ENCODE results near the gene CNTN4.

The CNTN4 gene

DNA sequence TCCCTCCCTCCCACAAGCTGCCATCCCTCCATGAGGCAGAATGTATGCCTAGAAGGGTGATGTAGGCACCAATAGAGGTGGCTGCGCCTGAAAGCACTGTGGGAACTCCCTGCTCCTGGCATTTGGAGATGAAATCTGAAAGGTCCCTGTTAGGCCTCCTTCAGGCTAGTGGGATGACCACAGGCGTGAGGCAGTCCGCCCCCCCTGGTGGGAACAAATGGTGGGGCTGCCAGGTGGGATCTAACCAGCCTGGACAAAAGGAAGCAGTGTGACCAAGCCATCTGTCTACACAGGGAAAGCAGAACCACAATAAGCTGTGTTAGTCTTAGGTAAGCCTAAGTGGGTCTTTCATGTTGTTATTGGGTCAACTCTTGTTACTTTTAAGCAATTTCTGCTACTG is 986.2 kb downstream of the CNTN4 start:
- DNase-seq (ENCODE audit: low read depth in 3 of 3, low spot score in 1 of 3), result no peak

DNA sequence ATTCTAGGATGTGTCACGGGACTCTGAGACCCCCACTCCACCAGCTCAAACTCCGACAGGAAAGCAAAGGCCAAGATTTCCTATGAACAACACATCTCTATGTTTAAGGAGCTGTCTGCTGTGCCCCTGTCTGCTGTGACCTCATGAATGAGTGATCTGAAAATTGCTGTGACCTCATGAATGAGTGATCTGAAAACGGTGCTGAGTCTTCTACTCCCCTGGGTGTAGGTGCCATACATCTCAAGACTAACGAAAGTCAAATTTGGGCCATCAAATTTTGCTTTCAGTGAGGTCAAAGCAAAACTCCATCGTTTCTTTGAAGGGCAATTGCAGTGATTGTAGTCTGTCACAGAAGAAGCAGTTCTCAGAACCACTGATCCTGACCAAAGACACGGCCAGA is 987.1 kb downstream of the CNTN4 start:
- no peak for DNase-seq (ENCODE audit: low read depth in 3 of 3, low spot score in 1 of 3)

DNA sequence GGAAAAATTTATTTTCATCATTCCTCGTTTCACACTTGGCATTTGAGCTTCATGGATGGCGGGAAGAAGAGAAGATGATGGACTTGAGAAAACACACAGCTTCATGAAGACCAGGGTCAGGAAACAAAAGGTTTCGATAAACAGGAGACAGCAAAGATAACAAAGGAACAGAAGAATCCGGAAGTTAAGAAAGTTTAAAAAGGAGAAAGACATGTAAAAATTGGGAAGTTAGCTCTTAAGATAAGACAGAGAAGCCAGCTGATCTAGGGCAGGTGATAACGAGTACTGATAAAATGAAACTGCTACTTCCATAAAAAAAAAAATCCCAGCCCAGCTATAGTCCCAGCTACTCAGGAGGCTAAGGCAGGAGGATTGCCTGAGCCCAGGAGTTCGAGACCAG is 987.6 kb downstream of the CNTN4 start:
- no peak for DNase-seq (ENCODE audit: low read depth in 3 of 3, low spot score in 1 of 3)

DNA sequence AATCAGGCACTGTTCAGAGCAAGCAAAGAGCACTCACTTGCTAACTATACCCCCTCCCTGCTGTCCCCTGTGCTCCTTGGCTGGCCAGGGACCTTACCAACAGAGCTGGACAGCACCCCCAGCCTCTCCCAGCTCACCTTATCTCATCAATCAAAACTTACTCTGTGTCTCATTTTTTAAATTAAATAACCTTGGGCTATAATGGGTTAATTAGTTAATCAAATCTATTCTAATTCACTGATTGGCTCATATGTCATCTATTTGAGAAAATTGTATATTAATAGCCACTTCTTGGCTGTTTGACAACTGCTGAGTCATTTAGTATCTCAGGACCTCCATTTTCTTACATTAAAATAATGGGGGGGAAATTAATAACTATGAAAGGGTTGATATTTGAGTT is 988.6 kb downstream of the CNTN4 start:
- DNase-seq (ENCODE audit: low read depth in 3 of 3, low spot score in 1 of 3), result no peak

DNA sequence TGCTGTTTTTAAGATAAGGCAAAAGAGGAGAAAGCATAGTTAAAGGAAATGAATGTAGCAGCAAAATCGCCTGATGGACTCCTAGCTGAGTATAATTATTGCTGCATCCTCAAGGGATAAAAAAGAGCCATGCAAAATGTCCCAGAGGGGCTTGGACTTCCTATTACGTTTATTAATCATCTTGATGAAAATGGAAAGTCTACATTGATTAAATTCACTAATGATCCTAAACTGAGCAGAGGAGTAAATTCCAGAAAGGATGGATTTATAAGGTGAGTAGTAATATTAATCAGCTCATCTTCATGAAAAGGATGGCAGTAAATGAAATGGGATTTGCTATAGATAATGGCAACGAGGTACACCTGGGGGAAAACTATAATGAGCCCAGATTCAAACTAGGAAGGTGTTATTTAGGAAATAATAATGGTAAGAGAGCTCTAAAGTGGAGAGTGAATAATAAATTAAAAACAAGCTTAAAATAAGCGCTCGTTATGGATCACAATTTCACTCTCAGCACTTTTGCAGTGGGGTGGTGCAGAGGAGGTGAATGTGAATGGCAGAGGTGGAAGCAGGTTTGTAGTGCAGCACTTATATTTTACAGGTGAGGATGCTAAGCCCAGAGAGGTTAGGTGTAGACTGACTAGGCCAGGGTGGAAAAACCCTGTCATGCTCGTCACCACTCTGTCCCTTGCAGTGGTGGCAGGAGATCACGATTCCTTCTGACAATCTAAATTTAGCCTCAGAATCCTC is 989.2 kb downstream of the CNTN4 start:
- DNase-seq (ENCODE audit: low read depth in 3 of 3, low spot score in 1 of 3), result no peak

DNA sequence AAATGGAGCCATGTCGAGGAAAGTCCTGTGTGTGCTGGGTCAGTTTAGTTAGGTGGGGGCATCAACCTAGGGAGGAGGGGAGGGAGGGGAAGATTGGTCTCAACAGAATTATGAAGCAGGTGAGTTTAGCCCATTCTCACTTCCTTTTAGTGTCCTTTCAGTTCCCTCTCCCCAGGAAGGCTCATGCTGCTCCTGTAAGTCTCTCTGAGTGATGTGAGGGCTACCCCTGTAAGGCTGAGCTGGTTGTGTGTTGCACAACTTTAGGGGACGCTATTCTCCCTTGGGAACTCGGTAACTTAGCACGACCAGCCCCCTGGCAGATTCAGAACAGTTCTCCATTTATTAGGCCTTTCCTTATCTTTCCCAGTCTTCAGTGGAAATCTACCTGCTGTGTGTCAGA is 990.4 kb downstream of the CNTN4 start:
- no peak for DNase-seq (ENCODE audit: low read depth in 3 of 3, low spot score in 1 of 3)

DNA sequence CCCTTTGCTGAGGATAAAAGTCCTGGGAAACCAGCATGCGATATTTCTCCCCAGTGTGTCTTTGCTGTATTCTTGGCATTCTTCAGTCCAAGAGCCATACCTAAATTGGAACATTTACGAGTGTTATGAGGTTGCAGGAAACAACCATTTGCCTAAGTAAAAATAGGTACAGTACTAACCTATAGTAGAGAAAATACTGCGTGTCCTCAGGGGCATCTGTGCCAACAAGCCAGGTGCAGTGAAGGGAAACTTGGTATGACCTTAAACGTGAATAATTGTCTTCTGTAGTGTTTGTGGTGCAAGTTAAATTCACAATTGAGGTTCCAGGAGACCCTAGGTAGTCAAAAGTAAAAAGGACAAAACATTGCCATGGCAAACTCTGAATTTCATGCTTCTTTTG is 999.3 kb downstream of the CNTN4 start:
- no peak for DNase-seq (ENCODE audit: low read depth in 3 of 3, low spot score in 1 of 3)

DNA sequence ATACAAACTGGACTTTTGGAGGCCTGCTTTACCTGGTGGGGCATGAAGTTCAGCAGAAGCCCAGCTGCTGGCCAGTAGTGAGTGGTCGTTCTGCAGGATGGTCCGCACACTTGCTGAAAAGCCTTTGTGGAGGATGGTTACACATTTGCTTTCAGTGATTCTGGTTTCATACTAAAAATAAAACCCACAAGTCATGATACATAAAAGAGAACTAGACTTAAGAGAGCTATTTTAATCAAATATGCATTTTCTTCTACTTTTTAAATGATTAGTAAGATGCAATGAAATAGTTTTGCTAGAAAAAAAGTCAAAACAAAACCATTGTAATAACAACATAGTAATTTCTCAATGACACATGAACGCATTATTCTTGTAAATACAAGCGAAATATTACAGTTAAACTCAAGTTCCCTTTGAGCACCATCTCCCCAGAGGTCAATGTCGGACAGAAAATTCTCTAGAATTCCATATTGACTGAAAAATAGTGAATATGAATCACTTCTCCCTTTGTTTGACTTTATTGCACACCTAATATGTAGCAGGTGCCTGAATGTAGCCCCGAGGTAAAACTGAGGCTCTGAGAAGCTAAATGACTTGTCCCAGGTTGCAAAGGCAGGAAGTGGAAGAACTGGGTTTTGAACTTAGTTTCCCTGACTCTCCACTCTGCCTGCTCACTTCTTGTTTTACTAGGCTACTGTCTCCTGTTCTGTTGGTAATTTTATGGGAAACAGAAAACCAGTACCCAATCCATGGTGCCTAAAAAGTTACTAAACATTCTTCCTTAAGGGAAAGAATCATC is 1003.2 kb downstream of the CNTN4 start:
- no peak for DNase-seq (ENCODE audit: low read depth in 3 of 3, low spot score in 1 of 3)

DNA sequence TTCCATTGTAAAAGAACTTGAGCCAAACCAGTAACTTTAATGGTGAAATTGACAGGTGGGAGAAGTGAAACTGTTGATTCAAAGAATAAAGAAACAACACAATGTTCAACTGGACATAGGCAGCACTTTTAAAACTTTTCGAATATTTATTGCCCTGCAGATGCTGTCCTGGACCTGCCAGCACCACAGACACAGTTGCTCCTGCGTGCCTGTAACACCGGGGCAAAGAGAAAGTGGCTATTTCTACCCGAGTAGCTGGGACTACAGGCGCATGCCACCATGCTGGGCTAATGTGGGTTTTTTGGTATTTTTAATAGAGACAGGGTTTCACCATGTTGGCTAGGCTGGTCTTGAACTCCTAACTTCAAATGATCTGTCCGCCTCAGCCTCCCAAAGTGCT is 1004.1 kb downstream of the CNTN4 start:
- no peak for DNase-seq (ENCODE audit: low read depth in 3 of 3, low spot score in 1 of 3)

DNA sequence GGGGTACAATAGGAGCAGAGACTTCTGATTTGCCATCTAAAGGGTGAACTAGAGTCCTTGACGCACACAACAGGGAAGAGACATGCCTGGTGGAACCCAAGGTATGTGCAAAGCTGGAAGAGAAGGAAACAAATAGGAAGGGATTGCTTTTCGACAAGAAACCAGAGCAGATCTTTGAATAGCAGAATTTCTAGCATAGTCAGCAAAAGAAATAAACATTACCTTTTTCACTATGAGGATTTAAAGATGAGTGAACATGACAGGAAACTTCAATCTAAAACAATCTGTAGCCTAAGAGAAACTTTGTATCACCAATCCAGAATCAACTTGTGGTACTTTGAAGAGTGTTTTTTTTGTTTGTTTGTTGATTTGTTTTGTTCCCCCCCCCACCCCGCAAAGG is 1006.6 kb downstream of the CNTN4 start:
- no peak for DNase-seq (ENCODE audit: low read depth in 3 of 3, low spot score in 1 of 3)

DNA sequence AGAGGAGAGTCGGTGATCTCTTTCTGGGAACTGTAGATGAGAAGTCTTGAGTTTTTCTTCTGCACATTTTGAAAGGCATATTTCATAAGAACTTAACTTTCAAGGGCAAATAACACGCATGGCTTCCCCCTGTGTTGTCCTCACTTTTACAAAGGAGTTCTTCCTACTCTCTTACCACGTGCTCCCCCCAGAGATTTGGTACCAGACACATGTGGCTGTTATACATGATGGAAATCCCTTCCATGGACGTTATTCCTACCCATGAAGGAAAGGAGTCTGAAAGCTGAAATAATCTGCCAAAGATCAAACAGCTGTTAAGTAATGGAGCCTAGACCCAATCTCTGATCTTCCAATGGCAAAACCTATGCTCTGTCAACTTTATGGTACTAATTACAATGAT is 1007.1 kb downstream of the CNTN4 start:
- DNase-seq (ENCODE audit: low read depth in 3 of 3, low spot score in 1 of 3), result no peak

DNA sequence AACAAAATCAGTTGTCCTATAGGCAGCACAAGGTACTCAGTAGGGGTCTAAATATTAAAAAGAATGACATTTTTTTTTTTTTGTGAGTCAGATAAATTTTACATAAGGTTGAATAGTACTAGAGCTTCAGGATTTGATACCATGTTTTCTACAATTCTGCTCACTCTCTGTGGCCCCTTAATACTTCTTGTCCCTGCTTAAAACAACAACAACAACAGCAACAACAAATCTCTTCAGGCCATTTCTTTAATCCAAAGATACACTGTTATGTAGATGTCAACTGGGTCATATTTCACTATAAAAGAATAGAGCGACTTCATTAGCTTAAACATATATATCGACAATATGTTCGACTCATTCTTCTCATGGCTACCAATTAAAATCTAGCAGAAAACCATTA is 1008.5 kb downstream of the CNTN4 start:
- DNase-seq (ENCODE audit: low read depth in 3 of 3, low spot score in 1 of 3), result no peak

Measured in stimulated activated CD4-positive, alpha-beta T cell treated with anti-CD3 and anti-CD28 coated beads, TNF-alpha, amount 100 ng/mL, for 1 hour (primary cell).